GM19468 (cell line): ENCODE data around the gene RASA3.
"Not testable (repeated sequence)": the region's sequence is repeated elsewhere in the genome, so short reads cannot be mapped to it uniquely, and the experiment has no call there.

Source experiments
- ATAC-seq: cut with Tn5 transposase; IDR thresholded peaks from one replicate; pipeline ENCODE4 v1.9.1; 2021; ENCODE audit warnings: mild to moderate bottlenecking, moderate library complexity, moderate number of reproducible peaks; ENCODE audit not compliant: unreplicated experiment; ENCODE audit errors: extremely low read depth

RASA3 gene

DNA sequence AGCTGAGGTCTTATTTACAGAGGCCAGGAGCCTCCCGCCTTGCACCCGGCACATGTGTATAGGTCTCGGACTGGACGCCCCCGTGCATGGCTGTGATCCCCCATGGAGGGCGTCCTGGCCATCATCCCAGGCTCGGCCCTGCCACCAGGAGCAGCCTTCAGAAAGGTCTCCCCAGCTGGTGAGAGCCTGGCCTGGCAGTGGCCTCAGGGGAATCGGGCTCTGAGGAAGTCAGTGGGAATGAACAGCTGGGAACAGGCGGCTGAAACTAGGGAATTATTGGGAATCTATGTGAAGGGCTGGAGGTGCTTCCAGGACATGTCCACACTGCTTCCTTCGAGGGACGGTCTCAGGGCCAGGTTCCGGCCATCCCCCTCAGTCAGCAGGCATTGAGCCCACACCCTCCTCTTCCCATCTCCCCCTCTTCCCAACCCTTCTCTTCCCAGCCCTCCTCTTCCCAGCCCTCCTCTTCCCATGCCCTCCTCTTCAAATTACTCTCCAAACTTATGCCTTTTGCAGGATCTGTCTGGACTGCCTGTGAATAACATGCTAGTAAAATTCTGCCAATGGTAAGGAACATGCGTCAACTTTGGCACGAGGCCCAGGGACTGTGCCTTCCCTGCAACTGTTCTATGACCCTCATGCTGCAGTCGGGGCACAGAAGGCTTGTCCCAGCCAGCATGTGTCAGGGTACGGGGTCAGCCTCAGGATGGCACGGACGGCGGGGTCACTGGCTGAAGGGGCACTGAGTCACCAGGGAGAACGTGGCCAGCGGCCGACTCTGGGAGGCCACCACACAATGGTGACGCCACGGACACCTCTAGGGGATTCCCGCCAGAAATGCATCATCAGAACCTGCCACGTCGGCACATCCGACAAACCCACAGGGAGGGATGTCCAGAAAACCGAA, 134.3 kb downstream of the RASA3 start:
- ATAC-seq = no peak

DNA sequence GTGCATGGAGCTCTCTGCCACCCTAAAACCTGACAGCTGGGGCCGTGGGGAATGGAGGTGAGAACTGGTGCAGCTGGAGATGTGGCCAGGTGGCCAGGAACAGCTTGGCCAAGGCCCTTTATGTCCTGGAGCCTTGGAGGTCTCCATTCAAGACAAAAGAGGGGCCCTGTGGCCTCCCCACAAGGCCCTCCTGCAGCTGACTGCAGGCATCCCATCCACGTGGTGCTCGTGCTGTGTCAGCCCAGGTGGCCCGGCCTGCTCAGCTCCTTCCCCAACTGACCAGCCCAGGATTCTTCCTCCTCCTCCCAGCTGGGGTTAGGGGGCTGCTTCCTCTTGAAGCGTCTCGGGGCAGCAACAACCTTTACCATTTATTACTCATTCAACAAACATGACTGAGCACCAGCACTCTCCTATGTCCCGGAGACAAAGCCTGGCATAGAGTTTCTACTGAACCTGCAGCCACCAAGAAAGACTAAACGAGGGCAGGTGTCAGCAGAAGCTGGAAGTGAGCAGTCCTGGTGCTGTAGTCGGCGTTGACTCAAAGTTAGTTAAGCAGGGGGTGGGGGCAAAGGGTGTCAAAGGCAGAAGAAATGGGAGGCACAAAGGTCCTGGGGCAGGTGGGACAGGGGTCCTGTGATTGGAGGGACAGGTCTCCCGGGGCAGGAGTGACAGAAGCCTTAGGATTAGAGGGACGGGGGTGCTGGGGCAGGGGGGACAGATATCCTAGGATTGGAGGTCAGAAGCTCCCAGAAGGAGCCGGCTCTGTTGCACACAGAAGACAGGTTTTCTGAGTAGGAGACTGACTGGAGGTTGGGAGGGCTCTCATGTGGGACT, 135.3 kb downstream of the RASA3 start:
- no peak for ATAC-seq

DNA sequence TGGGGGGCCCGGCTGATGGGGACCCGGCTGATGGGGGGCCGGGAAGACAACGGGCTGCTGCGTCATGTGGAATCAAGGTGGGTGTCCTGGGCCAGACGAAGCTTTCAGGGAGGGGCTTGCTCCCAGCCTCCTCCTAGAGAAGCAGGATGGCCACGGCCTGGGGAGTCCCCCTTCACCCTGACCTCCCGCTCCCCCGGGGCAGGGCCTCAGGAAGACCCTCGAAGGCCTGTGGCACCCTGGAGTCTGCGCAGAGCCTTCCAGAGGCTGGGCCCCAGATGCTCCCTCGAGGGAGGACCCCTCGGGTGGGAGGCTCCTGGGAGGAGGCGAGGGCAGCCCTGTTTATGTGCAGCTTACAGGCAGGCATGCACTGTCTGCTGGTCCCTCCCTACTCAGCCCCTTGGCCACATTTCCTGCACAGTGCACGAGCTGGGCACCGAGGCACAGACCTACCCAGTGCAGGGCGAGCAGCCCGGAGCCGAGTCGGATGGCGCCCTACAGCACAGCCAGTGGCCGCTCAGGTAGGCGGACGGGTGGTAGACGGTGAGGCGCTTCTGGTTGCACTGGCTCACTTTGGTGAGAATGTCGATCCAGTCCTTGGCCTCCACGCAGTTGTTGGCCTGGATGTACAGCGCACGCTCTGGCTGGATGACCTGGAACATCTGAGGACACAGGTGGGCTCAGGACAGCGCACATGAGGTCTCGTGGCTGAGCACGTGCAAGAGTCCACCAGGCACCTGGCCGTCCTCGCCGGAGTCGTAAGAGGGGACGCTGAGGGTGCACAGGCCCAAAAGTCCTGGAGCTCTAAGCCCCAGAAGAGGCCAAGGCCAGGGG, 136.1 kb downstream of the RASA3 start:
- ATAC-seq = no peak

DNA sequence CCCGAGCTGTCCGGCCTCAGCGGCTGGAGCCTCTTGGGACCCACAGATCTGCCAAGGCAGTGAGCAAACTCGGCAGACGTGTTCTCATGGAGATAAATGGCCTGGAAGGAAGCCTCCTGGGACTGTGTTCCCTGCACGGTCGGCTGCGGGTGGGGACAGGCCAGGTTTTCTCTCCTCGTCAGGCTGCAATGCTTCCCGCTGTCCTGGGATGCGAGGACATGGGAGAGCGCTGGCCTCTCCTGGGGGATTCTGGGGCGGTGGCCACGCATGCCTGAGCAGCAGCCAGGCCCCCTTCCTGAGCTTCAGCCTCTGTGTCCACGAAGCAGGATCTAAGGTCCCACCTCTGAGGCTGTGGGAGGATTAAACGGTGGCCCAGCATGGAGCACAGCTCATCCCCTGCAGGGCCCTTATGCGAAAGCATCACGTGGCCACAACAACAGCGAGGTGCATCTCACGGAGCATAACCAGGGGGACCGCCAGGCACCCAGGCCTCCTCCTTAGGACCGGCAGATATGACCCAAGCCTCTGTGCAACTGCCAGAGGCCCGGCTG, 137.3 kb downstream of the RASA3 start:
- ATAC-seq = no peak

- ATAC-seq = no peak
These were observed 140.0 kb downstream of the RASA3 start for GRCh38 chr13:113992276-113993005.

DNA sequence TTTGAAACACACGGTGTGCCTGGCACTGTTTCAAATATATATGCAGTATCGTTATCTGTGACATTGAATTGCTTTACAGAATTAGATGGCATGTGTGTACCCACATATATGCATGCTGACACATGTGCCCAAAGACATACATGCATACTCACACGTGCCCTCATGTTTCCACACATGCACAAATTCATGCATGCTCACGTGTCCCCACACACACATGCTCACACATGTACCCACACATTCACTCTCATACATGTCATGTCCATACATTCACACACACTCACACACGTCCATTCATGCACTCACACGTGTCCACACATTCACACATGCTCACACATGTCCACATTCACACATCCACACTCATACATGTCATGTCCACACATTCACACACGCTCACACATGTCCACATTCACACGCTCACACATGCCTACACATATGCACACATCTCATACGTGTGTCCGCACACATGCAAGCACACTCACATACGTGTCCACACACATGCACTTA, 140.7 kb downstream of the RASA3 start:
- no peak for ATAC-seq

- no peak for ATAC-seq
These were observed 141.2 kb downstream of the RASA3 start for GRCh38 chr13:113991191-113991669.

DNA sequence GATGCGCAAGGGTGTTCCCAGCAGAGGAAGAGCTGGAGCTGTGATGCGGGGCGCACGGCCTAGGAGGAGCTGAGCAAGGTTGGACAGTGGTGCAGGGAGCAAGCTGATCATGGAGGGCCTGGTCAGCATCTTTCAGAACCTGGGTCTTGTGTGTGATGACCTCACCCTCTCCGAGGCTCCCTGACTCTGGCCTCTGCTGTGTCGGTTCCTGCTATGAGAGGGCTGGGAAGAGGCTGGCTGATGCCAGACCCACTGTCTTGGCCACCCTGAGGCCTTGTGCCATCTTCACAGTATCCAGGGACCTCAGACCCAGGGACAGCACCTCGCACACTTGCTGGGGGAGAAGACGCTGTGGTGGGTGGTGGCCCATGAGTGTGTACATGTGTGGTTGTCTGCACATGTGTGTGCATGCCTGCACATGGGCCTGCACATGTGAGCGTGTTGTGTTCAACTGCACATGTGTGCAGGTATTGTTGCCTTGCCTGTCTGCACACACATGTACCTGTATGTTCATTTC, 142.0 kb downstream of the RASA3 start:
- no peak for ATAC-seq

DNA sequence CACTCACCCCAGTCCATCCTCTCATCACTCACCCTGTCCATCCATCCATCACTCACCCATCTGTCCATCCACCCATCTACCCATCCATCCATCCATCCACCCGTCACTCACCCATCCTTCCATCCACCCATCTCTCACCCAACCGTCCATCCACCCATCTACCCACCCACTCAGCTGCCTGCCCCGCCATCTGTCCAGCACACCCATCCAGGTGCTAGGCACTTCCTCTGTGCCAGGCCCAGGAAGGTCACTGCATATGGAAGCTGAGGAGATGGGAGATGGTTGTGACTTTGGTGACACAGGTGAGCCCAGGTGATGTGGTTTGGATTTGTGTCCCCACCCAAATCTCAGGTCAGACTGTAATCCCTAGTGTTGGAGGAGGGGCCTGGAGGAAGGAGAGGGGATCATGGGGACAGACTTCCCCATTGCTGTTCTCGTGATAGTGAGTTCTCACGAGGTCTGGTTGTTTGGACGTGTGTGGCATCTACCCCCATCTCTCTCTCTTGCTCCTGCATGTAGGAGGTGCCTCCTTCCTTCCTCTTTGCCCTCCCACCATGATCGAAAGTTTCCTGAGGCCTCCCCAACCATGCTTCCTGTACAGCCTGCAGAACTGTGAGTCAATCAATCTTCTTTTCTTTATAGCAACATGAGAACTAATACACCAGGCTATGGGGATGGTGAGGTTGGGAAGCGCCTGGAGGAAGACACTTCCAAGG, 142.7 kb downstream of the RASA3 start:
- no peak for ATAC-seq

DNA sequence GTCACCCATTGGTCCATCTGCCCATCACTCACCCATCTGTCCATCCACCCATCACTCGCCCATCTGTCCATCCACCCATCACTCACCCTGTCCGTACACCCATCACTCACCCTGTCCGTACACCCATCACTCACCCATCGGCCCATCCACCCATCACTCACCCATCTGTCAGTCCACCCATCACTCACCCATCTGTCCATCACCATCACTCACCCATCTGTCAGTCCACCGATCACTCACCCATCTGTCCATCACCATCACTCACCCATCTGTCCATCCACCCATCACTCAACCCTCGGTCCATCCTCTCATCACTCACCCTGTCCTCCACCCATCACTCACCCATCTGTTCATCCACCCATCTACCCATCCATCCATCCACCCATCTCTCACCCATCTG, 143.6 kb downstream of the RASA3 start:
- not testable (repeated sequence) for ATAC-seq

DNA sequence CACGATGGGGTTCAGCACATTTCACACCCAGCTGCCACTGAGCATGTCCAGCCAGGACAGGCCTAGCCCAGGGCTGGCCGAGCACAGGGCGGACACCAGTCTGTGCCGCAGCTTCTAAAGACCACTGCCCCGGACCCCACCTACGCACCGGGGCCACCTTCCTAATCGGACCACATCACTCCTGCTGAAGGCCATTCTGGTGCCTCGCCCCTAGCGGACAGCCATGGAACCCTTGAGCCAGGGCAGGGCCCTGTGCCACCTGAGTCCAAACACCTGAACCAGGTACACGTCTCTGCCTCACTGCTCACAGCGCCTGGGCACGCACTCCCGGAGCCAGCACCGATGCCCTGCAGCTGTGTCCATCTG, 150.1 kb downstream of the RASA3 start:
- ATAC-seq = no peak

- ATAC-seq = no peak
These were observed 150.7 kb downstream of the RASA3 start for GRCh38 chr13:113981611-113982295.

DNA sequence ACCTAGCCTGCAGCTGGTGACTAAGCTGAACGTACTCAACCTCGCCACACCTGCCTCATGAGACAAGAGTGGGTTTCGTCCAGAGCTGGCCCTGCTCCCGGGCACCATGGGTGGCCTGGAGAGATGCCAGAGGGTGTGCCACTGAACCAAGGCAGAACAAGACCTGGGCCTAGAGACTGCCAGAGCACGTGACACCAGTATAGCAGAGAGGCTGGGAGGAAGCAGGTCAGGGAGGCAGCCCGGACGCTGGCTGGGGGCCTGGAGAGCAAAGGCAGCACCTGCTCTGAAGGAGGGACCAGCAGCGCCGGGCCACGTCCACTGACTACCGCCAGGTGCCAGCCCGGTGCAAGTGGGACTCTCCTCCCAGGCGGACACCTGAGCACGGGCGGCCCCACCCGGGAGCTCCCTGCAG, 151.2 kb downstream of the RASA3 start:
- ATAC-seq = no peak

- ATAC-seq = no peak
These were observed 151.8 kb downstream of the RASA3 start for GRCh38 chr13:113980489-113981064.

- no peak for ATAC-seq
These were observed 152.5 kb downstream of the RASA3 start for GRCh38 chr13:113979791-113980471.

GRCh38 chr13:113978741-113979481, 153.5 kb downstream of the RASA3 start:
- ATAC-seq = no peak
